ENCODE results near the gene CAPN14. TPM values are rescaled to one million over a fixed set of nuclear protein-coding genes. Genes with fewer than 3 reads are reported as not detected.

CAPN14 gene
- total and polyA plus RNA-seq, 8 donors: 0.20 to 0.38 (median 0.25) TPM

- Histone ChIP-seq H3K9me3 (no peaks in the 10 kb centered on the region), H3K27me3 (peaks cover 0 to 10% of the 10 kb centered on the region in 2 donors), H3K4me1 (peaks cover 3 to 18% of the 10 kb centered on the region in 2 donors), H3K36me3 (no peaks in the 10 kb centered on the region), H3K4me3 (peak overlapping the region in 1 of 2 donors; percentile 62), H3K27ac (no peak overlapping the region)
- ATAC-seq (no peak), DNase-seq (no peak)
- TF ChIP-seq CTCF (IDR thresholded peaks at IDR 0.05): no peak
- intact Hi-C loops (cut with DNase I): no loop called here
Observed at GRCh38 chr2:31235504-31235902, 18.2 kb upstream of the CAPN14 start.

- DNase-seq: no peak
- intact Hi-C loops (cut with DNase I): no loop called here
- no peak for ATAC-seq
- Histone ChIP-seq H3K4me1 (peaks cover 3 to 18% of the 10 kb centered on the region in 2 donors), H3K27me3 (peaks cover 0 to 10% of the 10 kb centered on the region in 2 donors), H3K36me3 (no peaks in the 10 kb centered on the region), H3K4me3 (peak overlapping the region; percentile 62 to 85), H3K9me3 (no peaks in the 10 kb centered on the region), H3K27ac (peak overlapping the region; percentile 39 to 68)
- TF ChIP-seq CTCF (IDR thresholded peaks at IDR 0.05): no peak
Observed at GRCh38 chr2:31234683-31235503, 17.6 kb upstream of the CAPN14 start.

- Histone ChIP-seq H3K36me3 (no peaks in the 10 kb centered on the region), H3K4me3 (peak within 1 kb of the TSS; percentile 62 to 85), H3K4me1 (peaks cover 3 to 18% of the 10 kb centered on the region in 2 donors), H3K9me3 (no peaks in the 10 kb centered on the region), H3K27me3 (peaks cover 0 to 10% of the 10 kb centered on the region in 2 donors), H3K27ac (peak within 1 kb of the TSS; percentile 39 to 68)
- intact Hi-C loops (cut with DNase I): no loop called here
- ATAC-seq (peak; percentile 99), DNase-seq (peak; percentile 73 to 96 (median 90))
- TF ChIP-seq CTCF (IDR thresholded peaks at IDR 0.05): peak; percentile 40 to 55
Observed at GRCh38 chr2:31233741-31234682, 16.7 kb upstream of the CAPN14 start, which contains the start of gene EHD3. EHD3 (plus strand) TSS chr2:31234152; CDS start chr2:31234622, 470 bp downstream.

GRCh38 chr2:31233231-31233630 lies 15.9 kb upstream of the CAPN14 start:
- DNase-seq (no peak), ATAC-seq (no peak)
- Histone ChIP-seq H3K36me3 (no peaks in the 10 kb centered on the region), H3K27me3 (peaks cover 0 to 10% of the 10 kb centered on the region in 2 donors), H3K27ac (peak overlapping the region in 1 of 2 donors; percentile 68), H3K4me3 (peak overlapping the region in 1 of 2 donors; percentile 62), H3K4me1 (peaks cover 3 to 18% of the 10 kb centered on the region in 2 donors), H3K9me3 (no peaks in the 10 kb centered on the region)
- intact Hi-C loops (cut with DNase I): no loop called here
- TF ChIP-seq CTCF (IDR thresholded peaks at IDR 0.05): no peak

Measured in left lung (tissue), 10 donors.